HEK293T (cell line): ENCODE data around the gene TP63.

Experiments
- CTCF ChIA-PET: fragments of 350-600 bp; formaldehyde crosslinking; extraction: SDS; loops from one replicate; lab custom pipeline; 2021; ENCODE audit warnings: antibody characterized with exemption, inconsistent platforms; lab: Yijun Ruan, JAX
- POLR2A ChIA-PET: fragments of 350-600 bp; formaldehyde crosslinking; extraction: SDS; loops from one replicate; lab custom pipeline; 2020; ENCODE audit warnings: antibody characterized with exemption, inconsistent platforms; lab: Yijun Ruan, JAX
- DNase-seq: peaks from one replicate; pipeline ENCODE4 v3.0.0; 2012; ENCODE audit warnings: mixed read lengths; ENCODE audit errors: extremely low spot score
- ARNT ChIP-seq: fragments of 450-650 bp; IDR thresholded peaks from 2 replicates; pipeline ENCODE4 v1.6.1; 2017; ENCODE audit warnings: mild to moderate bottlenecking
- BHLHE40 ChIP-seq: fragments of 450-650 bp; IDR thresholded peaks from 2 replicates; pipeline ENCODE4 v1.6.1; 2016; ENCODE audit warnings: mild to moderate bottlenecking, moderate library complexity, borderline replicate concordance
- CTBP1 ChIP-seq: fragments of 450-650 bp; IDR thresholded peaks from 2 replicates; pipeline ENCODE4 v1.6.1; 2016; ENCODE audit warnings: borderline replicate concordance
- ELF4 ChIP-seq: fragments of 450-650 bp; IDR thresholded peaks from 2 replicates; pipeline ENCODE4 v1.6.1; 2017; ENCODE audit warnings: antibody characterized with exemption
- FOXA1 ChIP-seq: fragments of 450-650 bp; IDR thresholded peaks from 2 replicates; pipeline ENCODE4 v1.6.1; 2016; ENCODE audit warnings: mild to moderate bottlenecking
- FOXK2 ChIP-seq: fragments of 450-650 bp; IDR thresholded peaks from 2 replicates; pipeline ENCODE4 v1.6.1; 2016; ENCODE audit warnings: mild to moderate bottlenecking
- FOXM1 ChIP-seq: fragments of 450-650 bp; IDR thresholded peaks from 2 replicates; pipeline ENCODE4 v1.6.1; 2017; ENCODE audit warnings: mild to moderate bottlenecking, borderline replicate concordance
- HDGF ChIP-seq: fragments of 450-650 bp; IDR thresholded peaks from 2 replicates; pipeline ENCODE4 v1.6.1; 2017; ENCODE audit warnings: antibody characterized with exemption, borderline replicate concordance
- L3MBTL2 ChIP-seq: fragments of 450-650 bp; conservative IDR thresholded peaks from 2 replicates; pipeline ENCODE4 v1.6.1; 2016; ENCODE audit warnings: mild to moderate bottlenecking
- LEF1 ChIP-seq: fragments of 450-650 bp; IDR thresholded peaks from 2 replicates; pipeline ENCODE4 v1.6.1; 2017; ENCODE audit warnings: mild to moderate bottlenecking, borderline replicate concordance
- NFRKB ChIP-seq: fragments of 450-650 bp; IDR thresholded peaks from 2 replicates; pipeline ENCODE4 v1.6.1; 2016; ENCODE audit warnings: mild to moderate bottlenecking, moderate library complexity
- PKNOX1 ChIP-seq: fragments of 450-650 bp; IDR thresholded peaks from 2 replicates; pipeline ENCODE4 v1.6.1; 2016
- SP1 ChIP-seq: fragments of 450-650 bp; IDR thresholded peaks from 2 replicates; pipeline ENCODE4 v1.6.1; 2017
- SUZ12 ChIP-seq: fragments of 450-650 bp; IDR thresholded peaks from 2 replicates; pipeline ENCODE4 v1.6.1; 2016; ENCODE audit warnings: mild to moderate bottlenecking
- TARDBP ChIP-seq: fragments of 450-650 bp; IDR thresholded peaks from 2 replicates; pipeline ENCODE4 v1.6.1; 2016
- ZNF384 ChIP-seq: fragments of 450-650 bp; IDR thresholded peaks from 2 replicates; pipeline ENCODE4 v1.6.1; 2016

Gene TP63

GRCh38 chr3:189941125-189941524 lies 309.9 kb downstream of the TP63 start:
- DNase-seq: no peak
- TF ChIP-seq SP1 (no peak), PKNOX1 (no peak), FOXM1 (no peak), LEF1 (no peak)
- POLR2A ChIA-PET: no interaction called here
- CTCF ChIA-PET: interaction anchor here (0.6 kb wide), 1 partner anchor 284 kb away, joined by 3 read pairs; no protein-coding TSS in a partner anchor

- POLR2A ChIA-PET: no interaction called here
- DNase-seq: no peak
- CTCF ChIA-PET: no interaction called here
- TF ChIP-seq ARNT: no peak
- no peak for TF ChIP-seq SP1
- no peak for TF ChIP-seq ELF4
- no peak for TF ChIP-seq TARDBP
- TF ChIP-seq FOXA1: no peak
- TF ChIP-seq ZNF384: no peak
- TF ChIP-seq FOXM1: no peak
- no peak for TF ChIP-seq FOXK2
- TF ChIP-seq NFRKB: no peak
- TF ChIP-seq L3MBTL2: no peak
- TF ChIP-seq HDGF: no peak
- TF ChIP-seq LEF1: no peak
- no peak for TF ChIP-seq CTBP1
- no peak for TF ChIP-seq PKNOX1
- TF ChIP-seq SUZ12: no peak
- TF ChIP-seq BHLHE40: no peak
Measured at GRCh38 chr3:189941679-189942078, 310.5 kb downstream of the TP63 start.

GRCh38 chr3:189942948-189943347 lies 311.8 kb downstream of the TP63 start:
- POLR2A ChIA-PET: no interaction called here
- TF ChIP-seq HDGF (no peak), FOXA1 (no peak), SUZ12 (no peak), ELF4 (no peak), PKNOX1 (no peak)
- no peak for DNase-seq
- CTCF ChIA-PET: no interaction called here

GRCh38 chr3:189944285-189945145 lies 313.3 kb downstream of the TP63 start:
- ChIA-PET POLR2A (no interaction called here), CTCF (no interaction called here)

More at GRCh38 chr3:189944285-189945145, 313.3 kb downstream of the TP63 start:
- no peak for DNase-seq
- TF ChIP-seq BHLHE40: no peak
- TF ChIP-seq FOXA1: no peak
- no peak for TF ChIP-seq SUZ12
- no peak for TF ChIP-seq SP1
- no peak for TF ChIP-seq CTBP1
- no peak for TF ChIP-seq ZNF384
- TF ChIP-seq FOXM1: no peak
- TF ChIP-seq ARNT: no peak
- TF ChIP-seq ELF4: no peak
- no peak for TF ChIP-seq PKNOX1
- TF ChIP-seq FOXK2: no peak
- TF ChIP-seq L3MBTL2: no peak
- no peak for TF ChIP-seq TARDBP
- TF ChIP-seq LEF1: no peak
- no peak for TF ChIP-seq HDGF
- no peak for TF ChIP-seq NFRKB
